GM21526 (cell line): Measurements from ENCODE around the gene PLOD3.

Experiments
- ATAC-seq: cut with Tn5 transposase; IDR thresholded peaks from one replicate; pipeline ENCODE4 v1.9.1; 2021; ENCODE audit warnings: moderate library complexity; ENCODE audit not compliant: unreplicated experiment, low FRiP score

PLOD3 gene

GRCh38 chr7:101186194-101186593 is 31.2 kb downstream of the PLOD3 start:
- no peak for ATAC-seq

GRCh38 chr7:101185258-101185839 is 32.0 kb downstream of the PLOD3 start:
- no peak for ATAC-seq

GRCh38 chr7:101180130-101180755 is 37.1 kb downstream of the PLOD3 start, which contains the start of gene NAT16:
Gene NAT16 (minus strand): TSS chr7:101180293. CDS start chr7:101174807, 5,486 bp downstream.
- no peak for ATAC-seq

GRCh38 chr7:101179713-101180112 is 37.7 kb downstream of the PLOD3 start:
- ATAC-seq, result no peak

- ATAC-seq, result no peak
Measured at GRCh38 chr7:101179117-101179516, 38.3 kb downstream of the PLOD3 start.

GRCh38 chr7:101177644-101178043 is 39.7 kb downstream of the PLOD3 start:
- ATAC-seq, result no peak

GRCh38 chr7:101175664-101176063 is 41.7 kb downstream of the PLOD3 start:
- ATAC-seq, result no peak

GRCh38 chr7:101174322-101174854 is 43.0 kb downstream of the PLOD3 start:
- ATAC-seq, result no peak

- ATAC-seq, result no peak
Measured at GRCh38 chr7:101173752-101174244, 43.6 kb downstream of the PLOD3 start.

- no peak for ATAC-seq
Measured at GRCh38 chr7:101172854-101173751, 44.3 kb downstream of the PLOD3 start.

GRCh38 chr7:101172005-101172853 is 45.2 kb downstream of the PLOD3 start:
- ATAC-seq, result no peak

GRCh38 chr7:101171442-101171837 is 45.9 kb downstream of the PLOD3 start:
- ATAC-seq, result no peak

- no peak for ATAC-seq
Measured at GRCh38 chr7:101170617-101171441, 46.6 kb downstream of the PLOD3 start.

- ATAC-seq, result no peak
Measured at GRCh38 chr7:101169838-101170551, 47.4 kb downstream of the PLOD3 start.

- no peak for ATAC-seq
Measured at GRCh38 chr7:101169110-101169837, 48.1 kb downstream of the PLOD3 start.

- no peak for ATAC-seq
Measured at GRCh38 chr7:101168412-101169049, 48.9 kb downstream of the PLOD3 start.

- no peak for ATAC-seq
Measured at GRCh38 chr7:101167645-101168411, 49.6 kb downstream of the PLOD3 start.
